HG03565 (cell line): ENCODE data around the gene TFR2.

Experiments used
- ATAC-seq: cut with Tn5 transposase; IDR thresholded peaks from one replicate; pipeline ENCODE4 v1.9.1; 2021; ENCODE audit warnings: mild to moderate bottlenecking, moderate library complexity; ENCODE audit not compliant: unreplicated experiment

TFR2 gene

GRCh38 chr7:100588438-100588837 lies 52.9 kb downstream of the TFR2 start:
- no peak for ATAC-seq

- ATAC-seq = peak; percentile 82
Measured at GRCh38 chr7:100586266-100587025, 54.9 kb downstream of the TFR2 start, which contains the start of gene FBXO24. FBXO24 (plus strand) TSS chr7:100586328; CDS start chr7:100586626, 298 bp downstream.

GRCh38 chr7:100585511-100586265 lies 55.7 kb downstream of the TFR2 start, which contains the start of gene LRCH4:
LRCH4 (minus strand) TSS chr7:100586129; CDS start chr7:100586100, 29 bp downstream.
- peak; percentile 13 for ATAC-seq

GRCh38 chr7:100584683-100585510 lies 56.5 kb downstream of the TFR2 start:
- no peak for ATAC-seq

GRCh38 chr7:100584054-100584682 lies 57.2 kb downstream of the TFR2 start:
- no peak for ATAC-seq

- no peak for ATAC-seq
Measured at GRCh38 chr7:100583132-100584053, 58.0 kb downstream of the TFR2 start.

- ATAC-seq = no peak
Measured at GRCh38 chr7:100582650-100583049, 58.7 kb downstream of the TFR2 start.

GRCh38 chr7:100582041-100582579 lies 59.2 kb downstream of the TFR2 start:
- no peak for ATAC-seq

GRCh38 chr7:100580466-100581283 lies 60.7 kb downstream of the TFR2 start:
- no peak for ATAC-seq

GRCh38 chr7:100578246-100579183 lies 62.8 kb downstream of the TFR2 start:
- ATAC-seq = no peak

- no peak for ATAC-seq
Measured at GRCh38 chr7:100577507-100577906, 63.8 kb downstream of the TFR2 start.

GRCh38 chr7:100577103-100577502 lies 64.2 kb downstream of the TFR2 start:
- ATAC-seq = no peak

GRCh38 chr7:100576384-100576993 lies 64.9 kb downstream of the TFR2 start:
- no peak for ATAC-seq

- no peak for ATAC-seq
Measured at GRCh38 chr7:100575746-100576383, 65.5 kb downstream of the TFR2 start.

- no peak for ATAC-seq
Measured at GRCh38 chr7:100575206-100575631, 66.1 kb downstream of the TFR2 start.
